ENCODE results near the gene CFAP100. TPM values are rescaled to one million over a fixed set of nuclear protein-coding genes. Genes with fewer than 3 reads are reported as not detected.

The CFAP100 gene
- total and polyA plus RNA-seq, 12 donors, result 0.17 TPM; not detected in 11

GRCh38 chr3:126414406-126414805, 19.7 kb downstream of the CFAP100 start:
- intact Hi-C loops (cut with DNase I), result no loop called here

GRCh38 chr3:126414961-126415660, 20.4 kb downstream of the CFAP100 start:
- Histone ChIP-seq H3K9me3 (replicated peaks in 1 of 3) (no peaks in the 10 kb centered on the region), H3K4me1 (replicated peaks in 1 of 2) (no peaks in the 10 kb centered on the region), H3K27ac (no peak overlapping the region), H3K27me3 (peaks cover 20% of the 10 kb centered on the region), H3K4me3 (no peak overlapping the region), H3K36me3 (replicated peaks in 1 of 2) (no peaks in the 10 kb centered on the region)
- TF ChIP-seq POLR2A (IDR thresholded peaks at IDR 0.05), result no peak
- no peak for TF ChIP-seq CTCF (IDR thresholded peaks at IDR 0.05)
- DNase-seq, result peak in 1 of 7 donors; percentile 25
- intact Hi-C loops (cut with DNase I), result no loop called here
- 83 to 88% (median 86%) methylated on average over 10 to 12 of the region's 12 CpGs for WGBS, 4 donors

More at GRCh38 chr3:126414406-126414805, 19.7 kb downstream of the CFAP100 start:
- Histone ChIP-seq H3K4me3 (no peak overlapping the region), H3K36me3 (replicated peaks in 1 of 2) (no peaks in the 10 kb centered on the region), H3K4me1 (replicated peaks in 1 of 2) (no peaks in the 10 kb centered on the region), H3K27ac (no peak overlapping the region), H3K9me3 (replicated peaks in 1 of 3) (no peaks in the 10 kb centered on the region), H3K27me3 (peaks cover 20% of the 10 kb centered on the region)
- 92 to 95% (median 92%) methylated on average over 10 to 11 of the region's 11 CpGs for WGBS, 4 donors
- DNase-seq, result peak in 1 of 7 donors; percentile 35
- no peak for TF ChIP-seq POLR2A (IDR thresholded peaks at IDR 0.05)
- TF ChIP-seq CTCF (IDR thresholded peaks at IDR 0.05), result no peak

- WGBS, 4 donors, result 40 to 59% (median 48%) methylated on average over 23 to 61 of the region's 61 CpGs
- Histone ChIP-seq H3K27me3 (peaks cover 20% of the 10 kb centered on the region), H3K4me3 (no peak overlapping the region), H3K9me3 (replicated peaks in 1 of 3) (no peaks in the 10 kb centered on the region), H3K27ac (no peak overlapping the region), H3K4me1 (replicated peaks in 1 of 2) (no peaks in the 10 kb centered on the region), H3K36me3 (replicated peaks in 1 of 2) (no peaks in the 10 kb centered on the region)
- intact Hi-C loops (cut with DNase I), result no loop called here
- TF ChIP-seq POLR2A (IDR thresholded peaks at IDR 0.05) (no peak), CTCF (IDR thresholded peaks at IDR 0.05) (no peak)
- peak in 1 of 7 donors; percentile 31 for DNase-seq
Measured at GRCh38 chr3:126415661-126416591, 21.2 kb downstream of the CFAP100 start.

GRCh38 chr3:126416943-126417342, 22.2 kb downstream of the CFAP100 start:
- intact Hi-C loops (cut with DNase I), result no loop called here
- Histone ChIP-seq H3K36me3 (replicated peaks in 1 of 2) (no peaks in the 10 kb centered on the region), H3K9me3 (replicated peaks in 1 of 3) (no peaks in the 10 kb centered on the region), H3K27me3 (peaks cover 20% of the 10 kb centered on the region), H3K4me3 (no peak overlapping the region), H3K4me1 (replicated peaks in 1 of 2) (no peaks in the 10 kb centered on the region), H3K27ac (no peak overlapping the region)
- TF ChIP-seq POLR2A (IDR thresholded peaks at IDR 0.05) (no peak), CTCF (IDR thresholded peaks at IDR 0.05) (no peak)
- 86 to 95% (median 88%) methylated on average over 7 of the region's 7 CpGs for WGBS, 4 donors
- peak in 1 of 7 donors; percentile 14 for DNase-seq

Data from adrenal gland (tissue), 12 donors.